B cell (primary cell): ENCODE measurements around the gene ACAP1. TPM values are rescaled to one million over a fixed set of nuclear protein-coding genes. Genes with fewer than 3 reads are reported as not detected.

Experiments
- ATAC-seq: fragments of 200-7000 bp; cut with Tn5 transposase; one replicate; pipeline ENCODE4 v1.10.0; 2021; ENCODE audit warnings: low read depth, mild to moderate bottlenecking, moderate number of reproducible peaks, moderate library complexity
- CTCF ChIA-PET: fragments of 350-600 bp; sonication (Branson Sonifier 250); formaldehyde crosslinking; loops from one replicate; lab custom pipeline; 2021; ENCODE audit warnings: antibody characterized with exemption, inconsistent platforms; lab: Charles Lee
- POLR2A ChIA-PET: fragments of 350-600 bp; sonication (Branson Sonifier 250); formaldehyde crosslinking; loops from one replicate; lab custom pipeline; 2021; ENCODE audit warnings: antibody characterized with exemption; lab: Charles Lee
- DNase-seq: peaks from one replicate; pipeline ENCODE4 v3.0.0; 2013
- H2AFZ ChIP-seq: 2 replicates; pipeline ENCODE4 v1.6.1; 2012; ENCODE audit warnings: mild to moderate bottlenecking, low read depth, low read length; ENCODE audit not compliant: insufficient read depth, poor library complexity, severe bottlenecking
- H3K27ac ChIP-seq, 2 donors: 1 replicate in 1 of 2; 2 replicates in 1 of 2; pipeline ENCODE4 v1.5.1; 2012 to 2013; ENCODE audit warnings: low read length in 2 of 2, mild to moderate bottlenecking in 2 of 2, moderate library complexity in 1 of 2
- H3K27me3 ChIP-seq, 4 experiments: fragments of 200-600 bp in 1 of 4; sonication (generic) in 1 of 4; replicated peaks in 1 of 4; 1 replicate in 2 of 4; 2 replicates in 2 of 4; pipeline versions ENCODE4 v1.6.1 to v1.7.0; 2013 to 2016; ENCODE audit warnings: low read length in 3 of 4, mild to moderate bottlenecking in 2 of 4, mixed read lengths in 1 of 4, moderate library complexity in 1 of 4; ENCODE audit not compliant: insufficient read depth in 4 of 4, control insufficient read depth in 3 of 4; ENCODE audit errors: control extremely low read depth in 1 of 4
- H3K36me3 ChIP-seq, 2 experiments: replicated peaks in 1 of 2; 1 replicate in 1 of 2; 2 replicates in 1 of 2; pipeline versions ENCODE4 v1.6.1 to v1.7.1; 2013; ENCODE audit warnings: low read length in 1 of 2; ENCODE audit not compliant: insufficient read depth in 2 of 2, control insufficient read depth in 1 of 2; ENCODE audit errors: control extremely low read depth in 1 of 2, extremely low read depth in 1 of 2
- H3K4me1 ChIP-seq, 2 donors: fragments of 200-600 bp in 1 of 2; sonication (generic) in 1 of 2; 1 replicate in 1 of 2; 2 replicates in 1 of 2; pipeline versions ENCODE4 v1.5.1 to v1.6.1; 2013 to 2017; ENCODE audit warnings: low read length in 2 of 2; ENCODE audit not compliant: control insufficient read depth in 2 of 2, insufficient read depth in 2 of 2
- H3K4me2 ChIP-seq: replicated peaks from 2 replicates; pipeline ENCODE3; 2012; ENCODE audit warnings: mild to moderate bottlenecking, low read depth, low read length; ENCODE audit not compliant: poor library complexity, severe bottlenecking
- H3K4me3 ChIP-seq, 5 experiments: fragments of 200-600 bp in 1 of 5; sonication (generic) in 1 of 5; 1 replicate in 3 of 5; 2 replicates in 2 of 5; pipeline versions ENCODE4 v1.5.1 to v1.7.0; 2011 to 2016; ENCODE audit warnings: low read length in 4 of 5, mild to moderate bottlenecking in 4 of 5, low read depth in 2 of 5, control low read depth in 1 of 5, moderate library complexity in 1 of 5; ENCODE audit not compliant: insufficient read depth in 1 of 5; ENCODE audit errors: control extremely low read depth in 1 of 5, extremely low read depth in 1 of 5
- H3K79me2 ChIP-seq: fragments of 200-600 bp; sonication (generic); one replicate; pipeline ENCODE4 v1.6.0; 2016; ENCODE audit warnings: low read length; ENCODE audit not compliant: control insufficient read depth, insufficient read depth
- H3K9ac ChIP-seq: fragments of 200-600 bp; sonication (generic); 2 replicates; pipeline ENCODE4 v1.6.1; 2017; ENCODE audit warnings: mild to moderate bottlenecking, low read length, moderate library complexity
- H3K9me3 ChIP-seq, 3 donors: one replicate each; pipeline versions ENCODE4 v1.6.1 to v1.7.1; 2013; ENCODE audit warnings: low read length in 2 of 3; ENCODE audit not compliant: control insufficient read depth in 2 of 3, insufficient read depth in 1 of 3; ENCODE audit errors: control extremely low read depth in 1 of 3
- H4K20me1 ChIP-seq: 2 replicates; pipeline ENCODE4 v1.6.0; 2012; ENCODE audit warnings: mild to moderate bottlenecking, low read length; ENCODE audit not compliant: insufficient read depth, control insufficient read depth, poor library complexity, severe bottlenecking
- H3K27ac Mint-ChIP-seq: one replicate; pipeline ENCODE4 v1.8.0; 2021; ENCODE audit warnings: mixed read lengths
- H3K27me3 Mint-ChIP-seq: one replicate; pipeline ENCODE4 v1.8.0; 2021; ENCODE audit warnings: mixed read lengths
- H3K4me1 Mint-ChIP-seq: one replicate; pipeline ENCODE4 v1.8.0; 2021; ENCODE audit warnings: mixed read lengths
- H3K4me3 Mint-ChIP-seq: one replicate; pipeline ENCODE4 v1.8.0; 2021; ENCODE audit warnings: mixed read lengths
- H3K9me3 Mint-ChIP-seq: one replicate; pipeline ENCODE4 v1.8.0; 2022; ENCODE audit warnings: mixed read lengths; ENCODE audit not compliant: insufficient read depth
- EZH2 ChIP-seq: IDR thresholded peaks from 2 replicates; pipeline ENCODE4 v1.6.1; 2012; ENCODE audit warnings: borderline replicate concordance, low read depth, mild to moderate bottlenecking, moderate library complexity, low read length; ENCODE audit not compliant: insufficient read depth, poor library complexity, severe bottlenecking
- WGBS: methylation state at CpG from one replicate; pipeline ENCODE4 v1.1.5; 2013; ENCODE audit warnings: missing lambda C conversion rate; ENCODE audit not compliant: insufficient coverage; 5-methylcytosine and 5-hydroxymethylcytosine counted together
- intact Hi-C: fragments of 100-400 bp; cut with micrococcal nuclease; formaldehyde crosslinking; loops from one replicate; pipeline ENCODE4 v1.10.0; 2022
- polyA plus RNA-seq: library from polyadenylated mRNA; depleted of rRNA; stranded (reverse); fragments of >200 nt; gene quantifications from 2 replicates; pipeline ENCODE4 v1.2.3, GENCODE V29; 2012
- total RNA-seq, 2 donors: library from RNA; stranded (reverse); fragments of 120-200 nt in 1 of 2; gene quantifications; 1 replicate in 1 of 2; 2 replicates in 1 of 2; pipeline versions ENCODE4 v1.2.3 to v1.2.4, GENCODE V29; 2013 to 2022
- TF ChIP-seq, protein P1 (sequence below): fragments of 200-600 bp; IDR thresholded peaks from one replicate; pipeline ENCODE4 v1.8.0; 2022; ENCODE audit warnings: antibody characterized with exemption, mild to moderate bottlenecking

Gene ACAP1
- total and polyA plus RNA-seq, 2 donors (not counting 1 experiment from before 2014, with no cell fraction given) = 392 to 412 TPM

DNA sequence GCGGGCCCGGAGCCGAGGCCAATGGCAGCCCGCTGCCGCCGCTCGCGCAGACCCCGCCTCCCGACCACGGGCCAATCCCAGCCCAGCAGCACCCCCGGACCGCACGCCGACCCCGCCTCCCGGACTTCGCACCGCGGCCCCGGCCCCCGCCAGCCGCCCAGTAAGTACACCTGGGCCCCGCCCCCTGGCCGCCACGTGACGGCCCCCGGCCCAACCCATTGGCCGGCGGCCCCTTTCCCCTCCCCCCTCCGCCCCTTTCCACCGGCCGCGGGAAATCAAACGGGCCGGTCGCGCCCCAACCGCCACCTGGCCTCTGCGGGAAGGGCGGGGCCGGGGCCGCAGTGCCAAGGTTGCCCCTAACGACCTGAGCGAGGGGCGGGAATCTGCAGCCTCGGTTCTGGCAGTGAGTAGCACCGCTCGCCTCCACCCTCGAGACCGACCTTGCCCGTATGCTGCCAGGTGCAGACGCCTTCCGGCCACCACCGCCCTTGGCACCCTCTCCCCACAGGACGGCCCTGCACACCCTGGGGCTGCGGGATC lies 41.6 kb upstream of the ACAP1 start, which contains the start of gene YBX2:
Gene YBX2, minus strand, starts transcription at position 26 of the 540 bp plus-strand sequence. CDS start 139 bp downstream, outside the sequence.
- no peak for TF ChIP-seq EZH2
- TF ChIP-seq, protein P1, sequence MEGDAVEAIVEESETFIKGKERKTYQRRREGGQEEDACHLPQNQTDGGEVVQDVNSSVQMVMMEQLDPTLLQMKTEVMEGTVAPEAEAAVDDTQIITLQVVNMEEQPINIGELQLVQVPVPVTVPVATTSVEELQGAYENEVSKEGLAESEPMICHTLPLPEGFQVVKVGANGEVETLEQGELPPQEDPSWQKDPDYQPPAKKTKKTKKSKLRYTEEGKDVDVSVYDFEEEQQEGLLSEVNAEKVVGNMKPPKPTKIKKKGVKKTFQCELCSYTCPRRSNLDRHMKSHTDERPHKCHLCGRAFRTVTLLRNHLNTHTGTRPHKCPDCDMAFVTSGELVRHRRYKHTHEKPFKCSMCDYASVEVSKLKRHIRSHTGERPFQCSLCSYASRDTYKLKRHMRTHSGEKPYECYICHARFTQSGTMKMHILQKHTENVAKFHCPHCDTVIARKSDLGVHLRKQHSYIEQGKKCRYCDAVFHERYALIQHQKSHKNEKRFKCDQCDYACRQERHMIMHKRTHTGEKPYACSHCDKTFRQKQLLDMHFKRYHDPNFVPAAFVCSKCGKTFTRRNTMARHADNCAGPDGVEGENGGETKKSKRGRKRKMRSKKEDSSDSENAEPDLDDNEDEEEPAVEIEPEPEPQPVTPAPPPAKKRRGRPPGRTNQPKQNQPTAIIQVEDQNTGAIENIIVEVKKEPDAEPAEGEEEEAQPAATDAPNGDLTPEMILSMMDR = no peak
- DNase-seq (peak; percentile 84), ATAC-seq (peak; percentile 75)
- Histone ChIP-seq H3K4me2 (peak within 1 kb of the TSS; percentile 92), H4K20me1 (no peaks in the 10 kb centered on the region), H3K27me3 (peaks cover 0 to 57% (median 14%) of the 10 kb centered on the region in 4 experiments), H3K4me3 (peak within 1 kb of the TSS in 4 of 5 experiments; percentile 25 to 54 (median 42)), H3K79me2 (no peaks in the 10 kb centered on the region), H3K27ac (no peak within 1 kb of the TSS), H3K9ac (peak within 1 kb of the TSS; percentile 58), H2AFZ (peak within 1 kb of the TSS; percentile 32), H3K4me1 (peaks cover 28 to 30% of the 10 kb centered on the region in 2 donors), H3K36me3 (no peaks in the 10 kb centered on the region), H3K9me3 (peaks cover 0 to 7% (median 0%) of the 10 kb centered on the region in 3 donors)
- peak within 1 kb of the TSS; percentile 83 for H3K4me3 Mint-ChIP-seq
- 2% methylated on average over 52 of the region's 57 CpGs for WGBS
- no peaks in the 10 kb centered on the region for H3K9me3 Mint-ChIP-seq
- H3K27ac Mint-ChIP-seq = no peak within 1 kb of the TSS
- H3K4me1 Mint-ChIP-seq = peaks cover 22% of the 10 kb centered on the region
- intact Hi-C loops = loop anchor here (10.0 kb wide), 1 partner anchor 160 kb away; no protein-coding TSS in a partner anchor
- H3K27me3 Mint-ChIP-seq = peaks cover 38% of the 10 kb centered on the region
- CTCF ChIA-PET = no interaction called here
- POLR2A ChIA-PET = no interaction called here
